NCI-H1436 (cell line): ENCODE data around the gene FH.

ENCODE experiments used
- DNase-seq: peaks from one replicate; lab custom pipeline; 2025; lab: John Stamatoyannopoulos, UW

The FH gene

DNA sequence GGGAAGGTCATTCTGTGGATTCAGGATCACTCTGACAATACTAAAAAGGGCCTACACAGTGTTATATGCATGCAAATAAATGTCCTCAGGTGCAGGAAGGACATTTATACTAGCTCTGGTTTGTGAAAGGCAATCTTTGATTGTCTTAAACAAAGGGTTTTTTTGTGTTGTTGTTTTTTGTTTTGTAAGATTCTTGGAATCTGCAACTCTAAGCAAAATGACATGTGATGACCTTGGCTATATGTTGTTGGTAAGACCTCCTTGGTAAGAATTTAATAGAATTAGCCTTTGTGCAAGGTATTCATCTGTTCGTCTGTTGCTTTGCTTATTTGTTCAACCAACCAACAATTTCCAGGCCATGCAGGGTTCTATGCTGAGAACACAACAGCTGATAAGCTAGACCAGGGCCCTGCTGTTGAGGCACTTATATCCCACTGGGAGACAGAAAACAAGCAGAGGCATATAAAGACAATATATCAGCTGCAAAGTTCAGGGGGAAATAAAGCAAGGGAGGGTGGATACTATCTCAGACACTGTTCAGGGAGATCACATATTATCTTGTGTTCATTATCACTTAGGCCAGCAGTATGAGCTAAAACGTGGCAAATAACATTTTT, 60.3 kb downstream of the FH start:
- no peak for DNase-seq

GRCh38 chr1:241457421-241457820, 62.1 kb downstream of the FH start:
- DNase-seq, result no peak

GRCh38 chr1:241456743-241457142, 62.8 kb downstream of the FH start:
- no peak for DNase-seq

DNA sequence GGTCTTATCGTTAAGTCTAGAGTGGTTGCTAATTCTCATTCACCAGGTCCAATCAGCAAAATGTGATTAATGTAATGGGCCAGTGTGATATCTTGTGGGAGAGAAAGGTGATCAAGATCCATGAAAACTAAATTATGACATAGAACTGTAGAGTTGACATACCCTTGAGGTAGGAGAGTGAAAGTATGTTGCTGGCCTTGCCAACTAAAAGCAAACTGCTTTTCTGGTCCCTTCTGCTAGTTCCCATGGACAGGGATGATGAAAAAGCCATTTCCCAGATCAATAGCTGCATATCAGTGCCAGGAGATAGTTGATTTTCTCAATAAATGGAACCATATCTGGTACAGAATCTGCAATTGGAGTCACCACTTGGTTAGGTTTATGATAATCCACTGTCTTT, 65.8 kb downstream of the FH start:
- no peak for DNase-seq

GRCh38 chr1:241451956-241452355, 67.6 kb downstream of the FH start:
- DNase-seq, result no peak
